HG02870 (cell line): ENCODE measurements around the gene MPDZ.

ENCODE experiments used
- ATAC-seq: cut with Tn5 transposase; IDR thresholded peaks from one replicate; pipeline ENCODE4 v1.9.1; 2021; ENCODE audit warnings: mild to moderate bottlenecking, moderate library complexity; ENCODE audit not compliant: unreplicated experiment

The MPDZ gene

DNA sequence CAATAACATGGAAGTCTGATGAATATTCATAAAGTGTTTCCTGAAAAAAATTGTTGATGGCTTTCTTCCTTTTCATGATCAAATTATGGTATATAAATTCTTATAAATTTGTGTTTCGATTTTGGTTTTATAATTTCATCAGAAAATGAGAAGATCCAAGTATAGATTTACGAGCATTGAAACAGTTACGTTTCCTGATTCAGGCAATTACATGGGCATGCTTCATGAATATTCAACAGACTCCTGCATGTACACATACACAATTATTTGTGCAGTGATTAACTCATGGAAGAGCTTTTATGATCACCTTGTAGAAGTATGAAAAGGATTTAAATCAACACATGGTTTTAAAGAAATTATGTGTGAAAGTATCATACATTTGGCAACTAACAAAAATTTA, 136.7 kb downstream of the MPDZ start:
- ATAC-seq, result no peak

DNA sequence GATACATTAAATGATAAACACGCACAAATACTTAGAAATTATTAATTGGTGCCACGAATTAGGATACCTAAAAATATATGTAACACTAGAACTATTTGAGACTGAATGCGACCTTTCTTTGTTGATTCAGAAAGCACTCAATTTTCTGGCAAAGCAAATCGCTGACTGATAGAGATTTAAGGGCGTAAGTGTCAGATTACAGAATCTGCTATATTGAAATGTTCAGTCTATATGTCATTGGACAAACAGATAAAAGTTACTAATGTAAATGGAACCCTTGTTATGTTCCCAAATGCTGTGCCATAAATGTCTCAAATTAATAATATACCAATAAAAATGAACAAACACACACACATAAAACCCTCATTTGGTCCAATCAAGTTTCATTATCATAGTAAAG, 137.9 kb downstream of the MPDZ start:
- ATAC-seq, result no peak

DNA sequence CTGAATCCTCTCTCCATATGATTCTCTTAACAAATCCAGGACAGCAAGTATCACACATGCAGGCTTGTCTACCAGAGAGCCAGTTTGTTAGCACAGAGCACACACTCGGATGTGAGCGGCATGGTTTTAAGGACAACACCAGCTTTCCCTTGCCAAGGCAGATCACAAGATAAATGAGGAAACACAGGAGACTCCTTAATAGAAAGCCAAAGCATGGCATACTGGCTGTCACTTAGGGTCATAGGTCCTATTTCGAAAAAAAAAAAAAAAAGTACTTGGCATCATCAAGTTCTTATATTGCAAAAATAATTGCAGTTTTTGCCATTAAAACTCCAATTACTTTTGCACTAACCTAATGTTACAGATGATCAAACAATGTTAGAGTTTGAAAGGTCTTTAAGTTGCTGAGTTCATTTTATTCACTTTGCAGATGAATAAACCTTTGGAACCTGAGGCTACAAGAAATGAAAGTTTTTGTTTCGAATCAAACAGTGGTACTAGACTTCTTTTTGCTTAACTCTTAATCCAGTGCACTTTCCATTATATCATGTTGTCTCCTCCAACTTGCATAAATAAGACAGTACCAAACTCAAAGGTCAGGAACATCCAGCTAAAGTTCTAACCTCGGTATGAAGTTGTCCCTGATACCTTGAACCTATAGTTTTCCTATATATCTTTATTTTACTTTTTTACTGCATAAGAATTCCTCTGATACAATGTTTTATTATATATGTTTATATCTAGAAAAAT, 138.5 kb downstream of the MPDZ start:
- no peak for ATAC-seq

DNA sequence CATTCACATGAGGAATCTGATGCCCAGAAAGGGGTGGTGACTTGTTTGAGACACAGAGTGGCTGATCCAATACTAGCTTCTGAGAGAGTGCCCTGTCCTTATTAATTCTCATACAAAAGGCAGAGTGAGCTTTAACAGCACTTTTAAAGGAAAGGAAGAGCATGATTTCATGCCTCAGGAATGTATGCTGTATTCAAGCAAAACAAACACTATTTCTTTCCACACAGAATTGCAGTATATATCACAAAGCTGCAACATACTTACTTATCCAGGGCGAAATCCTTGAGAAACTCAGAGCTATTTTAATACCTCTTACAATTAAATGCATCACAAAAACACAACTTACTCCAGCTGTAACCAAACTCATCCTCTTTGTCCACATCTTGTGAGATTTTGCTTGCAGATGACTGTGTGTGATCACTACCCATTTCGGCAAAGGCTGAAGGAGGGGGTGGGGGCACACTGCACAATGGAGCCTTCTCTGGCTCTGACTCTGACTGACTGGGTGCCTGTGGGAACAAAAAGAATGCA, 139.8 kb downstream of the MPDZ start:
- ATAC-seq, result no peak

- ATAC-seq, result no peak
Observed at GRCh38 chr9:13137426-13137825, 142.1 kb downstream of the MPDZ start.

DNA sequence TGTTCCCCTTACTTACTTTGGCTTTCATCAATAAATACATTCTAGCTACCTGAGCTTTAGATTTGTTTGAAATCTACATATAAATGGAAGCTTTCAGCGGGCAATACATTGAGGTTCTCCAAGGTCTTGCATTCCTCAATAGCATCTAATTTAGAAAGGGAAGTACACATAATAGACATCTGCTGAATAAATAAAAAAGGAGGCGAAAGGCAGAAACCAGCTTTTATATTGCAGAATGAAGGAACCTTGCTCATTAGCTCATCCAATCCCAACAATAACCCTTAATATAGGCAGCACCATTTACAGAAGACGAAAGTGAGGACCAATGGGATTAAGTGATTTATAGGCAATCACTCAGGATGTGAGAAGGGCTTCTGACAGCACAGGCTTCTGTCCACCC, 147.5 kb downstream of the MPDZ start:
- no peak for ATAC-seq

GRCh38 chr9:13131416-13131815, 148.1 kb downstream of the MPDZ start:
- ATAC-seq, result no peak

- ATAC-seq, result no peak
Observed at GRCh38 chr9:13128266-13128860, 151.1 kb downstream of the MPDZ start.

GRCh38 chr9:13127131-13127530, 152.4 kb downstream of the MPDZ start:
- no peak for ATAC-seq

- ATAC-seq, result no peak
Observed at GRCh38 chr9:13125261-13125660, 154.2 kb downstream of the MPDZ start.

DNA sequence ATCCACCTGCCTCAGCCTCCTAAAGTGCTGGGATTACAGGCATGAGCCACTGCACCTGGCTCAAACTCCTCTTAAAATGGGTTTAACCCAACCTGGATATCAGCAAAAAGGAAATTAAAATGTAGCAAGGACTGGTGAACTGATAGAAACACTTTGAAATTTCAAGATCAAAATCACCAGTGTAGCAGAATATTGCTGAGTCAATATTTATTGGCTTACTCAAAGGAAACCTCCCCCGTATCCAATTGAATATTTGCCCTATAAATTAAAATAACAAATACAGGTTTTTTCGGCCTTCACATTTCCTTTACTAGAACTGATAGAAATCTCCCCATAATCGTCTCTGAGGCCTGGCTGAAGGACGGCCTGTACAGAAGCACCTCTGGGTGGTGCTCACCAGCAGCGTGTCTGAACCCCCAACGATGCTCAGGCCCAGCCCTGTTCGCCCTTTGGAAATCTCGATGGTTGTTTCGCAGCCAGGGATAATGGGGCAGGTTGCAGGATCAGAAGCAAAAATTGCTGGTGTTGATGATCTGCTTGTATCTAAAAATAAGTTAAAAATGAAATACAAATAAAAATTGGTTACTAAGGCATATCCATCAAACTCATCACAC, 156.6 kb downstream of the MPDZ start:
- no peak for ATAC-seq

- ATAC-seq, result no peak
Observed at GRCh38 chr9:13118313-13118712, 161.2 kb downstream of the MPDZ start.

GRCh38 chr9:13116292-13116691, 163.2 kb downstream of the MPDZ start:
- ATAC-seq, result no peak

- ATAC-seq, result no peak
Observed at GRCh38 chr9:13113751-13114150, 165.7 kb downstream of the MPDZ start.

- ATAC-seq, result no peak
Observed at GRCh38 chr9:13113216-13113615, 166.3 kb downstream of the MPDZ start.

DNA sequence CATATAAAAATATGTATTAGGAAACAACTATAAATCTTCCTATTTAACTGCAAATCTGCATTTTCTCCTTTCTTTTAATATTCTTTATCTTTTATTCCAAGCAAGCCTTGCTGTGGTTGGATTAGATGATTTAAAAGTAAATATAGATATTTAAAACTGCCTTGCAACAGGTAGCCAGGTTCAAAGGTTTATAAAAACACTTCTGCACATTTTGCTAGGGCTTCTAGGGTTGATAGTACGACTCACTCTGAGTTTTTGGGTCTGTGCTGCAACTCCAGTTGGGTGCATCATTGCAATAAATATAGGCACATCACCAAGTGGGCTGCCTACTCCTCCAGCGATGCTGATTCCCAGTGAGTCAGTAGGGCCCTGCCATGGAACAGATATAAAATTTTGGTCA, 167.7 kb downstream of the MPDZ start:
- ATAC-seq, result no peak

DNA sequence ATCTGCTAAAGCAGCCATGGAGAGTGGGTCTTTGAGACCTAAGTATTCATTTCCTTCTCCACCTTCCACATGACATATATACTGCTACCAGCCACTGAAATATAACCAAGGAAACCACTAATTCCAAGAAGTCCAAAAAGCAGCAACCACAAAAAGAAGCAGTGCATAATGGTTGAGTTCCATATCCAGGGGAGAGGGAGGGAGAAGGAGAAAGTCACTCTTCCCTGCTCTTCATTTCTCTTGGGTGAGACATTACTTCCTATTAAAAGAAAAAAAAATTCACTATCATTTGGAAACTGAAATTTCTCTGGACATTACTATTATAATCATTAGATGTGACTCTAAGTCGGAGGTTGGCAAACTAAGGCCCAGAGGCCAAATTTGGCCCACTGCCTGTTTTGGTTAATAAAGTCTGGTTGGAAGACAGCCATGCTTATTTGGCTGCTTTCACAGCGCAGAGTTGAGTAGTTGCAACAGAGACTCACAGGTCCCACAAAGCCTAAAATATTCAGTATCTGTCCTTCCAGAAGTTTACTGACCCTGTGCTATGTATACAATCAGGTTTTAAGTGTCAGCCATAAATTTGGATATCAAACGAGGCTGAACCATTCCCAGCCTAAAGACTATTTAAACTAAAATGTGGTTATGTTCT, 168.6 kb downstream of the MPDZ start:
- ATAC-seq, result no peak

DNA sequence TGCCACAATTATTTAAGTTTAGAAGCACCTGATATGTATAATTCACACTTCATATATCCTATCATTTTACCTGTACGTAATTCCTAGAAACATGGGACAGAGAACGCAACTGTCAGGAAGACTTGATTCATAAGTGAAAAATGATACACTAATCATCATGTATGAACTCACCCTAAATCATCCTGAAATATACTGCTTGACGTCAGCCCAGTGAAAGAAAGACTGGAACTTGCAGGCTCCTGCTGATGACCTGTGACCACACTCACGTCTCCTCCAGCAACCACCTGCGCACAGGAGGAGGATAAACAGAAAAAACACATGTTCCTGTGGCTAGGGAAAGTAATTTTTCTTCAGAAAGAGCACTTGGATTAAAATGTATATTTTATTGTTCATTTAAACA, 169.7 kb downstream of the MPDZ start:
- no peak for ATAC-seq

DNA sequence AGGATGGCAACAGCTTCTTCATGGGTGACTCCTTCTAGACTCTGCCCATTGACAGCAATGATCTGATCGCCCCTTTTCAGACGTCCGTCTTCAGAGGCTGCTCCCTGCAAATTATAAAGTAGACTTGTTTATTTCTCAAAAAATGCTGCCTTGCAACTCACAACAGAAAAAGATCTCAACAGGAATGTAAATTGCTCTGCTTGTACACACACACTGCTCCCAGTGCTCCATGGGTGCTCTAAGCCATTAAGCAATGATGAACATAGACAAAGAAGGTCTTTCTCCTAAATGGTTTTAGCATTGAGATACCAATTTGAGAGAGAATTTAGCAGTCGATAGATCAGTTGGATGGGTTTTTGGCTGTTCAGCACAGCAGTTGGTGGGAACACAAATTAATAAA, 172.5 kb downstream of the MPDZ start:
- no peak for ATAC-seq

DNA sequence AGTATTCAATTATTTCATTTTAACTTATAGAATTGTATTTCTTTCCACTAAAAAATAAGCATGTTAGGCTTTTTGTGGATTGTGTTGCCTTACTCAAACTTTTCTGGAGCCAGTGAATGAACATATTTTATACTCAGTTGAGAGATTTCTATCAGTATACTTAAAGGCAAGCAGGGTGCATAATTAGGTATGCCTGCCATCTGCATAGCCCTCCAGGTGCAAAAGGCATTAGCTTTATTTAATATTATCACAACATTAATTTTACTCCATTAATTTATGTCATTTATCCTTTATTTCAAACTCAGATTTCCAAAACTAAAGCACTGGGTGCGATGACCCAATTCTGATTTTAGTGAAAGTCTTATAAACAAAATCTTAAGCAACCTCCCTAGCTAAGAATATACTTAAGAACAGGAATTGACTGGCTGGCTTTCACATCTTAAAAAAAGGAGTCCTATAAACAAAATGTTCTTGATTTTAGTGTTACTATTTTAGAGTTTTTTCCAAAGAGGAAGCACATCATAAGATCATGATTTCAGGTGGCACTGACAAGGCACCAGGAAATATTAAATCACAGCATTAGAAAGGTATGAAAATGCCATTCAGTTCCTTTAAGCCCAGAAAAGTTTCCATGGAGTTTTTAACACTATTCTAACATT, 178.4 kb downstream of the MPDZ start:
- ATAC-seq, result no peak

- ATAC-seq, result no peak
Observed at GRCh38 chr9:13095056-13095455, 184.4 kb downstream of the MPDZ start.
